ENCODE results near the gene PDLIM3. TPM values are rescaled to one million over a fixed set of nuclear protein-coding genes. Genes with fewer than 3 reads are reported as not detected.

The PDLIM3 gene
- polyA plus RNA-seq, 3 donors, result not detected

GRCh38 chr4:185554365-185555126 lies 19.2 kb upstream of the PDLIM3 start:
- no peak overlapping the region for H3K27ac ChIP-seq (ENCODE audit: low read depth in 1 of 2, low read length in 2 of 2)
- H3K9me3 ChIP-seq (replicated peaks in 1 of 2; ENCODE audit: control insufficient read depth in 1 of 2, insufficient read depth in 1 of 2, low read length in 2 of 2), result no peaks in the 10 kb centered on the region
- no peak overlapping the region for H3K4me2 ChIP-seq (replicated peaks; ENCODE audit: extremely low read depth, low read length, poor library complexity, severe bottlenecking)
- no peak overlapping the region for H3K9ac ChIP-seq (ENCODE audit: insufficient read depth, low read length, poor library complexity, severe bottlenecking)
- no peak overlapping the region for H3K27ac Mint-ChIP-seq
- WGBS (ENCODE audit: insufficient coverage), result no CpG with 5 or more reads among the region's 4 CpGs
- no peak overlapping the region for H3K4me3 ChIP-seq (replicated peaks in 1 of 3; ENCODE audit: low read depth in 2 of 3, low read length in 3 of 3)
- H3K36me3 Mint-ChIP-seq, result no peaks in the 10 kb centered on the region
- H3K4me3 Mint-ChIP-seq, result no peak overlapping the region
- no peak for DNase-seq
- no peak for TF ChIP-seq CTCF (IDR thresholded peaks at IDR 0.05)
- peaks cover 10 to 25% (median 17%) of the 10 kb centered on the region in 3 donors for H3K27me3 Mint-ChIP-seq (ENCODE audit: low read depth in 3 of 3)
- no peaks in the 10 kb centered on the region for H3K4me1 ChIP-seq (ENCODE audit: control insufficient read depth in 1 of 2, insufficient read depth in 2 of 2, low read length in 2 of 2)
- intact Hi-C loops (cut with micrococcal nuclease), result no loop called here
- peaks cover 2 to 4% of the 10 kb centered on the region in 2 donors for H3K27me3 ChIP-seq (ENCODE audit: control insufficient read depth in 2 of 2, insufficient read depth in 2 of 2, low read length in 2 of 2)
- peaks cover 1 to 16% (median 8%) of the 10 kb centered on the region in 7 donors for H3K9me3 Mint-ChIP-seq
- no peaks in the 10 kb centered on the region for H4K20me1 ChIP-seq (ENCODE audit: insufficient read depth, low read length)
- no peaks in the 10 kb centered on the region for H3K4me1 Mint-ChIP-seq
- no peaks in the 10 kb centered on the region for H3K79me2 ChIP-seq (ENCODE audit: insufficient read depth, low read length)
- no peaks in the 10 kb centered on the region for H3K36me3 ChIP-seq (replicated peaks in 1 of 2; ENCODE audit: control insufficient read depth in 1 of 2, insufficient read depth in 2 of 2, low read length in 2 of 2)
- no peak overlapping the region for H2AFZ ChIP-seq (ENCODE audit: insufficient read depth, low read depth, low read length, poor library complexity, severe bottlenecking)

GRCh38 chr4:185552254-185552653 lies 16.9 kb upstream of the PDLIM3 start:
- H3K36me3 ChIP-seq (replicated peaks in 1 of 2; ENCODE audit: control insufficient read depth in 1 of 2, insufficient read depth in 2 of 2, low read length in 2 of 2), result no peaks in the 10 kb centered on the region
- H3K27ac Mint-ChIP-seq, result no peak overlapping the region
- H3K36me3 Mint-ChIP-seq, result no peaks in the 10 kb centered on the region
- H3K27me3 Mint-ChIP-seq (ENCODE audit: low read depth in 3 of 3), result peaks cover 10 to 18% (median 11%) of the 10 kb centered on the region in 3 donors
- H3K9me3 ChIP-seq (replicated peaks in 1 of 2; ENCODE audit: control insufficient read depth in 1 of 2, insufficient read depth in 1 of 2, low read length in 2 of 2), result peaks cover 0 to 4% of the 10 kb centered on the region in 2 donors
- H4K20me1 ChIP-seq (ENCODE audit: insufficient read depth, low read length), result no peaks in the 10 kb centered on the region
- H3K79me2 ChIP-seq (ENCODE audit: insufficient read depth, low read length), result no peaks in the 10 kb centered on the region
- no peak for DNase-seq
- intact Hi-C loops (cut with micrococcal nuclease), result no loop called here
- H3K27me3 ChIP-seq (ENCODE audit: control insufficient read depth in 2 of 2, insufficient read depth in 2 of 2, low read length in 2 of 2), result peaks cover 4% of the 10 kb centered on the region in 2 donors
- no peaks in the 10 kb centered on the region for H3K4me1 ChIP-seq (ENCODE audit: control insufficient read depth in 1 of 2, insufficient read depth in 2 of 2, low read length in 2 of 2)
- H3K4me2 ChIP-seq (replicated peaks; ENCODE audit: extremely low read depth, low read length, poor library complexity, severe bottlenecking), result no peak overlapping the region
- no peaks in the 10 kb centered on the region for H3K4me1 Mint-ChIP-seq
- no peak overlapping the region for H2AFZ ChIP-seq (ENCODE audit: insufficient read depth, low read depth, low read length, poor library complexity, severe bottlenecking)
- H3K9me3 Mint-ChIP-seq, result peaks cover 2 to 15% (median 7%) of the 10 kb centered on the region in 7 donors
- WGBS (ENCODE audit: insufficient coverage), result 90% methylated on average over 2 of the region's 2 CpGs
- H3K27ac ChIP-seq (ENCODE audit: low read depth in 1 of 2, low read length in 2 of 2), result no peak overlapping the region
- no peak overlapping the region for H3K4me3 ChIP-seq (replicated peaks in 1 of 3; ENCODE audit: low read depth in 2 of 3, low read length in 3 of 3)
- no peak overlapping the region for H3K9ac ChIP-seq (ENCODE audit: insufficient read depth, low read length, poor library complexity, severe bottlenecking)
- TF ChIP-seq CTCF (IDR thresholded peaks at IDR 0.05), result no peak
- H3K4me3 Mint-ChIP-seq, result no peak overlapping the region

Data from CD14-positive monocyte (primary cell).